Tibial nerve (tissue), 3 donors: ENCODE data around the gene MRPL53.

ENCODE experiments used
- POLR2A ChIP-seq, 2 donors: fragments of 450-650 bp; IDR thresholded peaks; one replicate each; pipeline ENCODE4 v1.6.1; 2017; ENCODE audit warnings: antibody characterized with exemption in 2 of 2, mild to moderate bottlenecking in 2 of 2, moderate library complexity in 2 of 2
- TF ChIP-seq, protein P1 (sequence below), 5 experiments: fragments of 200-600 bp in 3 of 5; fragments of 450-650 bp in 2 of 5; sonication (generic) in 3 of 5; IDR thresholded peaks; one replicate each; pipeline ENCODE4 v1.5.1; 2016 to 2019; ENCODE audit warnings: antibody characterized with exemption in 5 of 5, mild to moderate bottlenecking in 3 of 5, moderate library complexity in 2 of 5

GRCh38 chr2:74489906-74490305 lies 17.4 kb upstream of the MRPL53 start:
- TF ChIP-seq, protein P1, sequence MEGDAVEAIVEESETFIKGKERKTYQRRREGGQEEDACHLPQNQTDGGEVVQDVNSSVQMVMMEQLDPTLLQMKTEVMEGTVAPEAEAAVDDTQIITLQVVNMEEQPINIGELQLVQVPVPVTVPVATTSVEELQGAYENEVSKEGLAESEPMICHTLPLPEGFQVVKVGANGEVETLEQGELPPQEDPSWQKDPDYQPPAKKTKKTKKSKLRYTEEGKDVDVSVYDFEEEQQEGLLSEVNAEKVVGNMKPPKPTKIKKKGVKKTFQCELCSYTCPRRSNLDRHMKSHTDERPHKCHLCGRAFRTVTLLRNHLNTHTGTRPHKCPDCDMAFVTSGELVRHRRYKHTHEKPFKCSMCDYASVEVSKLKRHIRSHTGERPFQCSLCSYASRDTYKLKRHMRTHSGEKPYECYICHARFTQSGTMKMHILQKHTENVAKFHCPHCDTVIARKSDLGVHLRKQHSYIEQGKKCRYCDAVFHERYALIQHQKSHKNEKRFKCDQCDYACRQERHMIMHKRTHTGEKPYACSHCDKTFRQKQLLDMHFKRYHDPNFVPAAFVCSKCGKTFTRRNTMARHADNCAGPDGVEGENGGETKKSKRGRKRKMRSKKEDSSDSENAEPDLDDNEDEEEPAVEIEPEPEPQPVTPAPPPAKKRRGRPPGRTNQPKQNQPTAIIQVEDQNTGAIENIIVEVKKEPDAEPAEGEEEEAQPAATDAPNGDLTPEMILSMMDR (IDR thresholded peaks at IDR 0.05): no peak
- no peak for TF ChIP-seq POLR2A (IDR thresholded peaks at IDR 0.05)
